Right lobe of liver (tissue), 4 donors: ENCODE measurements around the gene COMMD4.
"Not testable (repeated sequence)": the region's sequence is repeated elsewhere in the genome, so short reads cannot be mapped to it uniquely, and the experiment has no call there.

Source experiments
- POLR2A ChIP-seq: fragments of 450-650 bp; IDR thresholded peaks from one replicate; pipeline ENCODE4 v1.6.1; 2017; ENCODE audit warnings: antibody characterized with exemption, mild to moderate bottlenecking
- TF ChIP-seq, protein P1 (sequence below), 4 donors: fragments of 200-600 bp in 3 of 4; fragments of 450-650 bp in 1 of 4; IDR thresholded peaks; one replicate each; pipeline versions ENCODE4 v1.5.1 to v1.8.0; 2016 to 2022; ENCODE audit warnings: antibody characterized with exemption in 4 of 4, mild to moderate bottlenecking in 2 of 4
- donor health status: DM: no; HTN: no; CAD: no.
- donor health status: DM: no; HTN: no; CAD: no.
- donor health status: DM: no; HTN: yes; CAD: no.

DNA sequence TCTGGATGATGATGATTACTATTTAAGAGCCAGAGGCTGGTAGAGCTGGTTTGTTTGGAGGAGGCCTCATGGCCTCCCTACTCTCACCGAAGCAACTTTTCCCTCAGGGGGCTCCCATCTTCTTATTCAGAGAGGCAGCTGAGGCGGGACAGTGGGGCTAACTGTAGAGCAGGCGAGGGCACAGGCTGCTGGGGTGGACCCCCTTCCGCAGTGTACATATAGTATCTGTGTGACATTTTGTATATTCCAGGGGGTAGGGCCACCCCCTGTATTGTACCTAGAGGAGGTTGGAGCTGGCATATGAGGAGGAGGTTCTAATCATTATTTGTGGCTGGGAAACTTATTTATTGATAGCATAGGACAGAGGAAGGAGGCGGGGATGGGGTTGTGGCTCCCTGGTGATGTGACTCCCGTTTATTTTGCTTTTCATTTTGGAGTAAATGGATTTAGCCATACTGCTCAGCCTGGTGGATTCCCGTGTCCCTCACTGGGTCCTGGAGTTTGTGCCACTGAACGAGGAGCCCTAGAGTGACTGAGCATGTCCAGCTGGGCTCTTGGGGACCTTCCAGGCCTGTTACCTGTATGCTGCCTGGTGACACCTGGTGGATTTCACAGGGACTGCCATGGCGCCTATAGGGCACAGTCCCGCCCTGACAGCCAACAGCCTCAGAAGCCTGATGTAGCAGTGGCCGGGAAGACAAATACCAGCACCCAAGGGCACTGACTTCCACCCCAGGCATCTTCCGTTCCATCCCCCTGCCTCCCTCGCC is 37.1 kb upstream of the COMMD4 start:
- TF ChIP-seq, protein P1, sequence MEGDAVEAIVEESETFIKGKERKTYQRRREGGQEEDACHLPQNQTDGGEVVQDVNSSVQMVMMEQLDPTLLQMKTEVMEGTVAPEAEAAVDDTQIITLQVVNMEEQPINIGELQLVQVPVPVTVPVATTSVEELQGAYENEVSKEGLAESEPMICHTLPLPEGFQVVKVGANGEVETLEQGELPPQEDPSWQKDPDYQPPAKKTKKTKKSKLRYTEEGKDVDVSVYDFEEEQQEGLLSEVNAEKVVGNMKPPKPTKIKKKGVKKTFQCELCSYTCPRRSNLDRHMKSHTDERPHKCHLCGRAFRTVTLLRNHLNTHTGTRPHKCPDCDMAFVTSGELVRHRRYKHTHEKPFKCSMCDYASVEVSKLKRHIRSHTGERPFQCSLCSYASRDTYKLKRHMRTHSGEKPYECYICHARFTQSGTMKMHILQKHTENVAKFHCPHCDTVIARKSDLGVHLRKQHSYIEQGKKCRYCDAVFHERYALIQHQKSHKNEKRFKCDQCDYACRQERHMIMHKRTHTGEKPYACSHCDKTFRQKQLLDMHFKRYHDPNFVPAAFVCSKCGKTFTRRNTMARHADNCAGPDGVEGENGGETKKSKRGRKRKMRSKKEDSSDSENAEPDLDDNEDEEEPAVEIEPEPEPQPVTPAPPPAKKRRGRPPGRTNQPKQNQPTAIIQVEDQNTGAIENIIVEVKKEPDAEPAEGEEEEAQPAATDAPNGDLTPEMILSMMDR (IDR thresholded peaks at IDR 0.05) = not testable (repeated sequence)
- not testable (repeated sequence) for TF ChIP-seq POLR2A
